Kasumi-1 (cell line): ENCODE results near the gene CUBN.

ENCODE experiments used
- DNase-seq, 2 experiments: peaks; one replicate each; lab custom pipeline; 2025; lab: John Stamatoyannopoulos, UW

The CUBN gene

DNA sequence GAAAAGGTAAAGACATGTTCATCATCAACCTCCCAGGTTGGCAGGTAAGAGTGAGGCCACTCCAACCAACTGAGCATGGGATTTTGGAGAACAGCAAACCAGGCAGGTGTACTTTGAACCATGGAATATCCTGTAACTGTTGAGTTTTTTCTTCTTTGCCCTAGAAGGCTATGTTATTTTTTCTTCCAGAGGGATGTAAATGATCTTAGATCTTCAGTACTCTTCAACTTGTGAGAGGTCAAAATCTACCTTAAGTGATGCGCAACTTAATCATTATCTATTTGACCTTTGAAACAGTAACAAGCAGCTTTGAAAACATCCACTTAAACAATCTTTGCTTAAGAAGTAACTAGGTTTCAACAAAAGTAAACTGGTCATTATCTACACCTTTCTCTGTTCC is at the start of gene CUBN:
TSS of gene CUBN (minus strand) at position 71 of the 400 bp plus-strand sequence. CDS start at position 25, 46 bp downstream.
- DNase-seq: no peak

DNA sequence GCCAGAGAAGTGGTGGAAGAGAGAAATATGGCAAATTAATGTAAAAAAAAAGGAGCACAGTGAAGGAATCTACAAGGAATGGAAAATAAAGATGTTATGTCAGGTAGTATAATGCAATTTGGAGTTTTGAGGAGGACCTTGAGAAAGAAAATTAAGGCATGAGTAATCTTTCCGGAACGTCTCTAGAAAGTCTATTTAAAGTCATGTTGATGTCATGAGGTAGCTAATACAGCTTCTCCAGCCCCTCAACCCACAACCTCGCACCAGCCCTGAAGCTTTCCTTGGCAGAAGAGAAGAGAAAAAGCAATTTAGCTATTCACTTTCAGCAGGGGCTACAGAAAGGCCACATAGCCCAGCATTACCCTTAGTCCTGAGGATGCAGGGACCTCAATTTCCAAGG is 49.4 kb upstream of the CUBN start:
- no peak for DNase-seq

DNA sequence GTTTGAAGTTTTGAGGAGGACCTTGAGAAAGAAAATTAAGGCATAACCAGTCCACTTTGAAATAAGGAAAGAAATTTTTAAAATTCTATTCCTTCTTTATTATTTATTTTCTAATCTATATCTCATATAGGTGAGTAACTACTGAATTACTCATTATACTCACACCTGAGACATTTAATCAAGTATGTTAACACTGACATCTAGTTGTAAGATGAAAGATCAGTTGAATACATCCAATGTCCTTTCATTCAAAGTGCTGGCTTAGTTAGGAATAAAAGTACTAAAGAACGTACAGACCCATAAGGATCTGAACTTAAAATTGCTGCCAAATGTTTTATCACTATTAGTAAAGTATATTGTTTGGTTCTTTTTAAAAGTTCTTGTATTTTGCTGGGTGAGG is 48.4 kb upstream of the CUBN start:
- no peak for DNase-seq

DNA sequence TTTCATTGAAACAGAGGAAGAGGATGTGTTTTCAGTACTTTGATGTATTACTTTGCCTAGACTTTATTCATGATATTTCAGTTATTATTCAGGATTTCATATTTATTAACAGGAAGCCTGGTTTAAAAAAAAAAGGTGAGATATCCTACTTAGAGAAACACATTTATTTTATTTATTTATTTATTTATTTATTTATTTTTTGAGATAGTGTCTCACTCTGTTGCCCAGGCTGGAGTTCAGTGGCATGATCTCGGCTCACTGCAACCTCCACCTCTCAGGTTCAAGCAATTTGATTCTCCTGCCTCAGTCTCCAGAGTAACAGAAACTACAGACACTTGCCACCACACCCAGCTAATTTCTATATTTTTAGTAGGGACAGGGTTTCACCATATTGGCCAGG is 47.4 kb upstream of the CUBN start:
- no peak for DNase-seq

DNA sequence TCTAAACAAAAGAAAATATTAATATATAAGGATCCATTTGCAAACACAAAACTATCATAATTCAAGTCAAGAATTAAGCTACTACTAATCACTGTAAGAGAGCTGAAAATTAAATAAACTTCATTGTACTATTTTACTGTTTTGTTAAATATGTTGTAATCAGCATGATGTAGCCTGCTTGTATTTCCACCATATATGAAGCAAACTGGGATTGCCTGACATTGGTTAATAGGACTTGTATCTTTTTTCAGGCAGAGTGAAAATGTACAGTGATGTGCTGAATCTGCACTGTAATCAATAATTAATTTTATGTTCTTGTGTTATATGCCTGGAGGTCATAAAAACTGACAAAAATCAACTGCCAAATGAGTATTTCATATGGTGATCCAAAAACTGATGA is 46.5 kb upstream of the CUBN start:
- no peak for DNase-seq

DNA sequence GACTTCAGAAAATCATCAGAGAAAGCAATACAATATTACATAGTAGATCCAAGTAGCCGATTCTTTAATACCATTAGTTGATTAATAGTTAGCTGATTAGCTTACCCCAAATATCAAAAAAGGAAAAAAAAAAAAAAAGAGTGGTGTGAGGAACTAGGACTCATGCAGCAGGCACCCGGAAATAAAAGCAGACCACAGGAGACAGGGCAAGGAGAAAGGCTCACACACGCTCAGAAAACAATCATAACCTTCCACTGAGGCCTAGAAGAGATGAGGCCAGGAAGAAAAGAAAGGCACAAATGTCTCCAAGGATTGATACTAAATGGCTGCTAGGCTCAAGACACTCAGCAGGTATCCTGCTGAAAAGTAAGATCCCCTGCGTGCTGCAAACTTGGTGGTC is 45.9 kb upstream of the CUBN start:
- no peak for DNase-seq

DNA sequence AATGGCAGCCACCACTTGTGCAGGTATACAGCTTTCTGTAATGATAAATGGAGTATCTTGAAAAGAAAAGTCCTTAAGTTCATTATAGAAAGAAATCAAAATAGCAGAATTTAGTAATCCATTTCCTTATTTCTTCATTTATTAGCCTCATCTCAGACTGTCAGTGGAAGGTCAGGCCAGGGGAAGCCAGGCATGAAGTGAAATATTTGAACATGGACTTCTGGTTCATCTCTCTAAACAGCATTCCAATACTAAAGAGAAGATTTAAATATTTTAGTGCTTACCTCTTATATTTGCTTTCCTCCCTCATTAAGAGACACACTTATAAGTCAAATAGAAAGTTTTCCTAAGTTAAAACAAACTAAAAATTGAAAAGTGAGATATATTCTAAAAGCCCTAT is 45.0 kb upstream of the CUBN start:
- no peak for DNase-seq

DNA sequence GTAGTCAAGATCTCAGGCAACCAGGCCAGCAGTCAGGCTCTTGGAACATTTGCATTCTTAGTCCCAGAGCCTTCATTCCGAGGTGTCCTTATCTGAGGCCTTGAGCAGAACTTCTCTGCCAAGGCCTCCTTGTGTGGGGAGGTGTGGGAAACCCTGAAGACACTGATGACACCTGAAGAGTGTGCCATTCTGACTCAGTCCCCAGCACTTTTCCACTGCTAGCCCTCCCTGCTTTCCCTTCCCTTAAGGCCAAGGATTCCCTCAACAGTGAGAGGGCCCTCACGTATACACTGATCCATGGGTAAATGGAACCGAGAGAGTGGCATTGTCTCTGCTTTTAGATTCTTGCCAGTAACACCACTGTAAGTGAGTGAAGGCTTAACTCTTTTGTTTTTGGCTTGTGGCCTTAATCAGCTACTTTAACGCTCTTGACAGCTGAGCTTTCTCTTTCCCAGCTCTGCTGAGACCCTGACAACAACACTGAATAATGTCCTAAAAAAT is 41.6 kb upstream of the CUBN start:
- no peak for DNase-seq

DNA sequence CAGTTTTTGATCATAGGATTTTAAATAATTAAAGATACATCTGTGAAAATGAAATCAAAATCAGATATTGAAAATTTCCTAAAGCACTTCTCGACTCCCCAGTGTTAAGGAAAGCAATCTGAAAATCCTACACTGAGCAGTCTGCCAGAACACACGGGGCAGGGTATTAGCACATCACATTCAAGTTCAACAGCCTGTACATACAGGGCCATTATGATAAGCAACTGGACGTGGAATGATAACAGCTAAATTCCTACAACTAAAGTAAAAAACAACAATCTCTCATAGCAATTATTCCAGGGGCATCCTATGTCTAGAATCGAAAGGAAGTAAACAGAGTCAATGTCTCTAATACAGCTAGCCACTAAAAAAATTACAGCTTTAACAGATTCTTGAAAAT is 40.2 kb upstream of the CUBN start:
- DNase-seq: no peak

DNA sequence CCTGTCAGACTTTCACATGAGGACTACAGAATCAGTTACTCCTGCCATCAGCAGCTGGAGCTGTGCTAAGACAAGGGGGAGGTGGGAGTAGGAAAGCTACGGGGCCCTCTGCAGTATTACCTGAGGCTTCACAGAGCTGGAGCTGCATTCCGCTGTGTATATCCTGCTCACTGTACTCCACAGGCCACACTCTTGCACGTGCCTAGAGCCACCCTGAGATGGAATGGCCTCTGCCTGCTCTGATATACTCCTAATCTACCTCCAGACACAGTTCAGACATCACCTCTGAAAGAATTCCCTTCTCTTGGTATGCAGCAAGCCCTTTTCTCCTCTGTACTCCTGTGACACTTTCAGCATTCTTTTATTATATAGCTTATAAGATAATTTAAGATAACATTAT is 37.1 kb upstream of the CUBN start:
- DNase-seq: no peak

DNA sequence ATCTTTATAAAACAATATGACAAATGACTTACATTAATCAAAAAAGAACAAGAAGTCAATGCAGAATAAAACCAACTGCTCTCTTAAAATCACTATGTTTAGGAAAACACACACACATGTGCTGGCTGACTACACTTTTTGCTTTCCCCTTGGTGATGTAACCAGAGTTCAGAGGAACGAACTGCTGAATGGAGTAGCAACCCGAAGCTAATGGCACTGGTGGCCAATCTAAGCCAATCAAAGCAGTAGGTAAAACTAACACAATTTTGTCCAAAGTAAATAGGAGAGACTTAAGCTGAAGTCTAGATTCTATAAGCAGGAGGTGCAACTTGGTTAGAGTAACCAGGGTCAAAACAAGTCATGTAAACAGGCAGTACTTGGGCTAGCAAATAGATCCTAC is 33.2 kb upstream of the CUBN start:
- DNase-seq: no peak

DNA sequence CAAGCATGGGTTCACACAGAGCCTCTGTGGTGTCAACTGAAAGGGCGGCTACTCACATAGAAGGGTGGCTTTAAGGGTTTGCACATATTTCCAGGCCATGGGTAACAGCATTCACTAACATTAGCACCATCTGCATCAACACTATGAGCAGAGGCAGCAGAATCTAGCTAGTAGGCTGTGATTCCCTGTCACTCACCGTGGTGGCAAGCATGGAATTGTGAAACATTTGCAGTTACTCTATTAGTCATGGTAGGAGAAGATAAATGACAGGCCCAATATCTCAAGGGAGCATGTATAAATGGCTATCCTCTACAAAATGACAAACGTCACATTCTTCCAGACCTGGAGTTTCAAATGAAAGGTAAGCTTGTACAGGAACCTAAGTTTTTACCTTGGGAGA is 32.2 kb upstream of the CUBN start:
- no peak for DNase-seq

DNA sequence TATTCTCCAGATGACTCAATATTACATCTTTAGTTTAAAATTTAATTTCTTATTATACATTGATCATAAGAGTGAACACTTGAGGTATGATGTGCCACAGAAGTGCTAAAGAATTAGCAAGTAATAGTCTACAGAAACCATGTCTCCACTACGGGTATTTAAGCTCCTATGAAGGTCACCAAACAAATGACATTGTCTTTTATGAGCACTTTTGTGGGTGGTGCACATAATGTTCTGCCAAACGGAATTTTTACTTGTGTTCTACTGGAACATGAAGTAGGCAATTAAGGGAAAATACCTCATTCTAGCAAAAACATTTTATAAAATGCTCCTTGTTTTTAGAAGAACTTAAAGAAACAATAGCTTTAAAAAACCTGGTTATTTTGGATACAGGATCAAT is 27.4 kb upstream of the CUBN start:
- no peak for DNase-seq

DNA sequence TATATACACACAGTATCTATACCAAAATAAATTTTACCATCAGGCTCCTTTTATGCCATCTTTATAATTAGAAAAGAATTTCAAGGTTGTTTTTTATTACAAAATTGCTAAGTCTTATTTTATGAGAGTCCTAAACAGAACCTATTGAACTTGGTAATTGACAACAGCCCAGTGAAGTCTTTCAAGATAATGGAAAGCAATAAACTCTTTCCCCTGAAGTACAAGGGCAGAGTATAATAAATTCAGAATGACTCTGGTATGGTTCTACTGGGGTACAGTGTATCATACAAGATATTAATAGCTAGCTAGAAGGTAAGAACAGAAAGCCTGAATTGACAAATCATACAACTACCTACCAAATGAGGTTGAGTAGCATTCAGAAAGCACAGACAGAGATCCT is 26.2 kb upstream of the CUBN start:
- DNase-seq: no peak

DNA sequence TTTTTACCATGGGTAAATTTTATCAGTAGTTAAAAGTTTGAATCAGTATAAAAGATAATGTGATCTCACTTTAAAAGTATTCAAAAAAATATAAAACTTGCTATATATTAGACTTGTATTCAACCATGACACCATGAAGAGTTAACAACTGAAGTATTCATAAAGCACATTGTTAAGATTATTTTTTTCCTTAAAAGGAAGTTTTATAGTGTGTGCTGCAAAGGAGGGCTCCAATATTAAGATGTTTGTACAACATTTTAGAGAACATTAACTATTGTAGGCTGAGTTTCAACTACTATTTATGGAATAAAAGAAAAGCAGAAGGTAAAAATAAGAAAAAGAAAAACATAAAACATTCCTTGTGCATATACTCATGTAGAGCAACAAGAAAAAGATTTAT is 24.5 kb upstream of the CUBN start:
- DNase-seq: no peak

DNA sequence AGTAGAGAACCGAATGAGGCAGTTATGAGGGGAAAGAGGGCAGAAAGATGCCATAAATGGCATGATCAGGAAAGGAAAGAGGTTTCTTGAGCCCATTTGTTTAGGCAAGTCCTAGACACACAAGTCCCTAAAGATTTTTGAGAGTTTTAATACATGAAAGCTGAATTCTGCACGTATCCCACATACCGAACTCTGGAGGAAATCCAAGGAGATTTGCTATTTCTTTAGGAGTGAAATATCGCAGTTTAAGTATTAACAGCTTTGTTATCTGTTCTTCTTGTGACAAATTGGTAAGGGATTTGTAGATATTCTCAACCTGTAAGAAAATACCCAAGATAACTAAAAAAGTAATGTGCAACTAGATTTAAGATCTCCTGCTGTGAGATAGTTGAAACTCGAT is 23.7 kb upstream of the CUBN start:
- no peak for DNase-seq

DNA sequence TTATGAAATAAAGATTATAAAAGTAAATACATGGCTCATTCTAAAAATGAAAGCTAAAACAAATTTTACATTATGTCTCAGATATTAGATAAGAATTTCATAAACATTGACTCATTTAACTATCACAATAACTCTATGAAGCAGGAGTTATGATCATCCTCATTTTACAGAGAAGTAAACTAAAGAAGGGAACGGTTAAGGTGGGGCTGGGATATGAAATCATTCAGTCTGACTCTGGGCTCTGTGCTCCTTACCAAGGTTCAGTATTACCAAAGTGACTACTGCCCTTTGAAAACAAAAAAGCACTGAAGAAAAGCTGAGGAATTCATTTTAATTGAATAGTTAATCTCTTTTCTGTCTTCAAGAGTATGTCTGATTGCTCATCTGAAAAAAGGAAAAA is 22.1 kb upstream of the CUBN start:
- no peak for DNase-seq

DNA sequence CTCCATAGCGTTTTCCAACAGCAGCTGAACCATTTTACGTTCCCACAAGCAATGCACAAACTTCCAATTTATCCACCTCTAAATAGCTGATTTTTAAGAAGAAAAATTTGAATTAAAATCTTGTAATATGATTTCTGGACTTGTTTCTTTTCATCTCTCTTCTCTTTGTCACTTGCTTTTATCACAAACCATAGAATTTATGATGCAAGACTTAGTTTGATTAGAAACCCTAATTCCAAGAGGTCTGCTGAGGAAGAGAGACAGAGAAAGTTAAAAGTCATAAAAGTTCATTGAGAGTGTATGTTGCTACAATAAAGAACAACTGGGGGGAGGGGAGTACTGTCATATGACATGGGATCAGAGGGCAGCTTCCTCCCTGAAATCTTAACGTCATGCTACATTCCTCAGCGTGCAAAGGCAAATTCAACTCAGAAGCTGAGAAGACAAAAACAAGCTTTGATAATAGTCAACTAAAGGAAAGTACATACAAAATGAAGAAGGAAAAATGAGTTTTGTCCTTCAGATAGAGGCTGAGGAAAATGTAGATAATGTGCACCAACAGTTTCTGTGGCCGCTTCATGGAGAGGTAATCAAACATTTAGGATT is 18.4 kb upstream of the CUBN start:
- DNase-seq: no peak

DNA sequence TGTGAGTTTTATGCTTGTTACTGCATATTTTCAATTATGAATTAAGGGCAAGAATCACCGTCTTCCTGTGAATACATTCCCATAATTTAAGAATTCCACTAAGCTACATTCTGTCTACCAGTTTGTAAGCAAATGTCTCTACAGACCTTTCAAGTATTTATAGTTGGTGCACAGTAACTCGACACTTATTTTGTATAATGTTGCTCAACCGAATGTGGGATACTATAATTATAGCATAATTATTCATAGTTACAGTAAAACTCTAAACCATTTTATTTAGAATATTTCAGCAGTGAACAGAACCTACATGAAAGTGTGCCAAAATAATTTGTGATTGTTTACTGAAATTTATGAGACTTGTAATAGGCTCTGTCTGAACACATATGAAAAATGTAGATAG is 17.3 kb upstream of the CUBN start:
- no peak for DNase-seq

DNA sequence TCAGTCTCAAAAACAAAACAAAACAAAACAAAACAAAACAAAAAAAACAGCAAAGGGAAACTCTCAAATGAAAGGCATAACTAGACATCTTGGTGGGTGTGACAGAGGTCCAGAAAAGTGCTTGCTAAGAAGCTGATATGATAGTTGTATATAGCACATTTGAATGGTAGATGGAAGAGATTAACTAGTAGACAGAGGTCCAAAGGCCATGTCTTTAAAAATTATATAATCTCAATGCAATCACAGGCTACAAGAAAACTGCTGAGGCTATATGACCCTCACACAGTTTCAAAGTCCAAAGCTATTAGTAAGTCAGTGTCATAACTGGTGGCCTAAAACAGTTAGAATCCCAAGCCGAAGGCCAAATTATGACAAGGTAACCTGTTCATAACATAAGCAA is 15.6 kb upstream of the CUBN start:
- DNase-seq: no peak

DNA sequence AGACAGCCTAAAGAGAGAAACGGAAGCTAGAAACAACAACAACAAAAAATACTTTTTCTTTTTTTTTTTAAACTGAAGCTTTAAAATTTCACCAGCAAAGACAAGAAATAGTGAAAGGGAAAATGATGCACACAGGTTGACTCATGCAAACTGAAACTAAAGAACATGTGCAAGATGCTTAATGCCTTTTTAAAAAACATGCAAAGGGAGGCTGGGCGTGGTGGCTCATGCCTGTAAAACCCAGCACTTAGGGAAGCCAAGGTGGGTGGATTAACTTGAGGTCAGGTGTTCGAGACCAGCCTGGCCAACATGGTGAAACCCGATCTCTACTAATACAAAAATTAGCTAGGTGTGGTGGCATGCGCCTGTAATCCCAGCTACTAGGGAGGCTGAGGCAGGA is 15.1 kb upstream of the CUBN start:
- no peak for DNase-seq

DNA sequence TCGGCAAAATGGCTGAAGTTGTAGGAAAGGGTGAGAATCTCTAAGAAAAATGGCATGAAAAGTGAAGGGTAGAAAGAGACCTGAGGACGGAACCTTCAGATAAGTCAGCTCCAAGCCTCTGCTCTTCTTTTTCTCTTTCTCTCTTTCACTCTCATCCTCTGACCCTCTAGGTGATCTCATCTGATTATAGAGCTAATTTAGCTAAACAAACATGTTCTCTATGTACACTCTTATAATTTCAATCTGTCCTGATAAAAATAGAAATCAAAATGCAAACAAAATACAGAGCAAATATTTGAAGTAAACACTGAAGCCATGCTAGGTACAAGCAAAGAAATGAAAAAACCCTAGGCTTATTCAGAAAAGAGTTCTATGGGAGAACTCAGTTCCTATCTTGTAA is 14.4 kb upstream of the CUBN start:
- DNase-seq: no peak

DNA sequence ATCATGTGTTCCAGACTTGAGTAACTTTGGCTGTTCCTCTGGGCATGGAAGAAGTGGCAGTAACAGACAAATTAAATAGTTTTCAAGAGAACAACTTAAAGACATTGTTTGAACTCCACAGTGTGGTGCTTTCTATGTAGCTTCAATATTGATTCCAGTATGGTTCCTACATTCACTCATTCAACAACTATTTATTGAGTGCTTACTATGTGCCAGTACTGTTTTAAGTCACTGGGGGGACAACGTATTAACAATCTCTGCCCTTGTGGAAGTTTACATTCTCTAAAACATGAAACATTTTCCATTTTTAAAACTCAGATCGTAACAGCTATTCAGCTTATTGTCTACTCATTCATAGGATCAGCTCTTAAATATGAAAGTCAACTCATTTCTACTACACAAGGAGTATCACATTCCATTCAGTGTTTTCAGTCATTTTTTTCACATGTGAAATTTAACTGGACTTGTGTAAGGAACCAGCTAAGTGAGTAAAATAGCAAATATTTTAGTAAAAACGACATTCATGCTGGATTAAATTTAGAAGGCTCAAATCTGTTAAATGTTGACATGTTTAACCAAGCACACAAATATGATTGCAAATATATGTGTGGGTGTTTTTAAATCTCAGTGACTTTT is 13.6 kb upstream of the CUBN start:
- DNase-seq: no peak

DNA sequence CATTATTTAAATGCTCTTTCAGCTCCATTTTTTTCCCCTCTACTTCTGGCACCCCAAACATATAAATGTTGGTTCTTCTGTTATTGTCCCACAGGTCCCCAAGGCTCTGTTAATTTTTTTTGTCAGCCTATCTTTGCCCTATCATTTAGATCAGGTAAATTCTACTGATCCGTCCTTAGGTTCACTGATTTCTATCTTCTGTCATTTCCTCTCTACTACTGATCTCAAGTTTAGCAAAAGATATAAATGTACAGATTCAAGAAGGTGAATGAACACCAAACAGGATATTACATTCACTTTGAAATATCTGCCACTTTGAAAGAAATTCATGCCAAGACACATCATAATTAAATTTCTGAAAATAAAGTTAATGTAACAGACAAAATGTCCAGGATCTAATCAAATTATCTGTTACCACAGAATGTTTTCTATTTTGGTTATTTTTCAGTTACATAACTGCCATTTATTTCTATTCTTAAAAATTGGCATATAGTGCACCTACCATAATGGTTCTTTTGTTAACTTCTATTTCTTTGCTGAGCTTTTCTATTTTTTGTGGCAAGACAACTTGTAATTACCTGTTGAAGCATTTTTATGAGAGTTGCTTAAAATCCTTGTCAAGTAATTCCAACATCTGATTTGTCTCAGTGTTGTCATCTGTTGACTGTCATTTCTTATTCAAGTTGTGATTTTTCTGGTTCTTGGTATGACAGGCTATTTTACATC is 12.1 kb upstream of the CUBN start:
- DNase-seq: no peak
